ENCODE measurements around the gene ADCY10. TPM values are rescaled to one million over a fixed set of nuclear protein-coding genes. Genes with fewer than 3 reads are reported as not detected.
"Not testable (repeated sequence)": the region's sequence is repeated elsewhere in the genome, so short reads cannot be mapped to it uniquely, and the experiment has no call there.

ADCY10 gene
- total RNA-seq, 1 experiment from 2014 or later: not detected

- DNase-seq (ENCODE audit: low read depth, low spot score): no peak
- in situ Hi-C loops (cut with HindIII; ENCODE audit: low pct_unique_long_range_greater_than_20kb, low sequenced_read_pairs): no loop called here
These were observed 19.9 kb upstream of the ADCY10 start for GRCh38 chr1:167933788-167934187.

- in situ Hi-C loops (cut with HindIII; ENCODE audit: low pct_unique_long_range_greater_than_20kb, low sequenced_read_pairs): no loop called here
- DNase-seq (ENCODE audit: low read depth, low spot score): no peak
These were observed 15.8 kb upstream of the ADCY10 start for GRCh38 chr1:167929725-167930124.

- in situ Hi-C loops (cut with HindIII; ENCODE audit: low pct_unique_long_range_greater_than_20kb, low sequenced_read_pairs); DNase-seq (ENCODE audit: low read depth, low spot score): not testable (repeated sequence)
These were observed 15.0 kb upstream of the ADCY10 start for GRCh38 chr1:167928919-167929318.

GRCh38 chr1:167928457-167928852 lies 14.5 kb upstream of the ADCY10 start:
- in situ Hi-C loops (cut with HindIII; ENCODE audit: low pct_unique_long_range_greater_than_20kb, low sequenced_read_pairs): no loop called here
- DNase-seq (ENCODE audit: low read depth, low spot score): no peak

- DNase-seq (ENCODE audit: low read depth, low spot score): no peak
- in situ Hi-C loops (cut with HindIII; ENCODE audit: low pct_unique_long_range_greater_than_20kb, low sequenced_read_pairs): no loop called here
These were observed 13.3 kb upstream of the ADCY10 start for GRCh38 chr1:167927046-167927754.

- in situ Hi-C loops (cut with HindIII; ENCODE audit: low pct_unique_long_range_greater_than_20kb, low sequenced_read_pairs): no loop called here
- no peak for DNase-seq (ENCODE audit: low read depth, low spot score)
These were observed 12.6 kb upstream of the ADCY10 start for GRCh38 chr1:167926486-167926997.

- DNase-seq (ENCODE audit: low read depth, low spot score): no peak
- in situ Hi-C loops (cut with HindIII; ENCODE audit: low pct_unique_long_range_greater_than_20kb, low sequenced_read_pairs): no loop called here
These were observed 10.8 kb upstream of the ADCY10 start for GRCh38 chr1:167924543-167925231.

GRCh38 chr1:167924102-167924501 lies 10.2 kb upstream of the ADCY10 start:
- no peak for DNase-seq (ENCODE audit: low read depth, low spot score)
- in situ Hi-C loops (cut with HindIII; ENCODE audit: low pct_unique_long_range_greater_than_20kb, low sequenced_read_pairs): no loop called here

GRCh38 chr1:167923324-167924056 lies 9.6 kb upstream of the ADCY10 start:
- in situ Hi-C loops (cut with HindIII; ENCODE audit: low pct_unique_long_range_greater_than_20kb, low sequenced_read_pairs): no loop called here

GRCh38 chr1:167922611-167923074 lies 8.7 kb upstream of the ADCY10 start:
- DNase-seq (ENCODE audit: low read depth, low spot score): no peak

More at GRCh38 chr1:167923324-167924056, 9.6 kb upstream of the ADCY10 start:
- no peak for DNase-seq (ENCODE audit: low read depth, low spot score)

GRCh38 chr1:167922023-167922422 lies 8.1 kb upstream of the ADCY10 start:
- DNase-seq (ENCODE audit: low read depth, low spot score): no peak
- in situ Hi-C loops (cut with HindIII; ENCODE audit: low pct_unique_long_range_greater_than_20kb, low sequenced_read_pairs): no loop called here

More at GRCh38 chr1:167922611-167923074, 8.7 kb upstream of the ADCY10 start:
- in situ Hi-C loops (cut with HindIII; ENCODE audit: low pct_unique_long_range_greater_than_20kb, low sequenced_read_pairs): no loop called here

- no peak for DNase-seq (ENCODE audit: low read depth, low spot score)
- in situ Hi-C loops (cut with HindIII; ENCODE audit: low pct_unique_long_range_greater_than_20kb, low sequenced_read_pairs): no loop called here
These were observed 3.0 kb upstream of the ADCY10 start for GRCh38 chr1:167916766-167917511.

GRCh38 chr1:167915569-167915968 lies 1.6 kb upstream of the ADCY10 start:
- DNase-seq (ENCODE audit: low read depth, low spot score): no peak
- in situ Hi-C loops (cut with HindIII; ENCODE audit: low pct_unique_long_range_greater_than_20kb, low sequenced_read_pairs): no loop called here

- in situ Hi-C loops (cut with HindIII; ENCODE audit: low pct_unique_long_range_greater_than_20kb, low sequenced_read_pairs): no loop called here
- DNase-seq (ENCODE audit: low read depth, low spot score): no peak
These were observed 1.6 kb downstream of the ADCY10 start for GRCh38 chr1:167912294-167912693.

- DNase-seq (ENCODE audit: low read depth, low spot score): no peak
- in situ Hi-C loops (cut with HindIII; ENCODE audit: low pct_unique_long_range_greater_than_20kb, low sequenced_read_pairs): no loop called here
These were observed 2.5 kb downstream of the ADCY10 start for GRCh38 chr1:167911413-167911812.

- no peak for DNase-seq (ENCODE audit: low read depth, low spot score)
- in situ Hi-C loops (cut with HindIII; ENCODE audit: low pct_unique_long_range_greater_than_20kb, low sequenced_read_pairs): no loop called here
These were observed 3.4 kb downstream of the ADCY10 start for GRCh38 chr1:167910530-167910929.

- no peak for DNase-seq (ENCODE audit: low read depth, low spot score)
- in situ Hi-C loops (cut with HindIII; ENCODE audit: low pct_unique_long_range_greater_than_20kb, low sequenced_read_pairs): no loop called here
These were observed 4.2 kb downstream of the ADCY10 start for GRCh38 chr1:167909691-167910180.

Measured in SK-MEL-5 (cell line).